CD4-positive, alpha-beta memory T cell (primary cell): Measurements from ENCODE around the gene CTBP2. TPM values are rescaled to one million over a fixed set of nuclear protein-coding genes. Genes with fewer than 3 reads are reported as not detected.
A peak's percentile ranks its signal among the peaks of the same experiment; 100 is the strongest.

Source experiments
- CTCF ChIA-PET: fragments of 350-600 bp; sonication (Branson Sonifier 250); formaldehyde crosslinking; loops from one replicate; lab custom pipeline; 2021; ENCODE audit warnings: inconsistent platforms; ENCODE audit not compliant: partially characterized antibody; lab: Charles Lee
- POLR2A ChIA-PET: fragments of 350-600 bp; sonication (Branson Sonifier 250); formaldehyde crosslinking; loops from one replicate; lab custom pipeline; 2021; ENCODE audit not compliant: partially characterized antibody; lab: Charles Lee
- DNase-seq, 5 donors: peaks; one replicate each; pipeline versions ENCODE4 v3.0.0 to v3.0.0-alpha.2; 2020 to 2022; ENCODE audit warnings: mixed read lengths in 1 of 5
- H3K27ac ChIP-seq: one replicate; pipeline ENCODE4 v1.7.0; 2013; ENCODE audit warnings: low read depth, low read length
- H3K27me3 ChIP-seq: 2 replicates; pipeline ENCODE4 v1.7.0; 2013; ENCODE audit warnings: mild to moderate bottlenecking, low read length, moderate library complexity; ENCODE audit not compliant: insufficient read depth
- H3K36me3 ChIP-seq: 2 replicates; pipeline ENCODE4 v1.7.0; 2013; ENCODE audit warnings: mild to moderate bottlenecking, low read length, moderate library complexity; ENCODE audit not compliant: insufficient read depth
- H3K4me1 ChIP-seq: 2 replicates; pipeline ENCODE4 v1.7.0; 2013; ENCODE audit warnings: mild to moderate bottlenecking, low read length, moderate library complexity; ENCODE audit not compliant: insufficient read depth
- H3K4me3 ChIP-seq, 2 donors: one replicate each; pipeline ENCODE4 v1.7.0; 2013; ENCODE audit warnings: low read length in 2 of 2, mild to moderate bottlenecking in 1 of 2
- H3K9me3 ChIP-seq, 2 donors: one replicate each; pipeline ENCODE4 v1.7.0; 2013; ENCODE audit warnings: low read length in 2 of 2, control low read depth in 1 of 2; ENCODE audit not compliant: control insufficient read depth in 1 of 2
- H3K27ac Mint-ChIP-seq, 7 donors: one replicate each; pipeline ENCODE4 v1.8.0; 2020 to 2021; ENCODE audit warnings: mixed read lengths in 7 of 7, mild to moderate bottlenecking in 6 of 7, inconsistent platforms in 3 of 7, moderate library complexity in 3 of 7
- H3K27me3 Mint-ChIP-seq, 2 donors: one replicate each; pipeline ENCODE4 v1.8.0; 2020 to 2021; ENCODE audit warnings: mixed read lengths in 2 of 2
- H3K36me3 Mint-ChIP-seq, 2 donors: one replicate each; pipeline ENCODE4 v1.8.0; 2020 to 2021; ENCODE audit warnings: mixed read lengths in 2 of 2, inconsistent platforms in 1 of 2, mild to moderate bottlenecking in 1 of 2
- H3K4me1 Mint-ChIP-seq, 4 donors: one replicate each; pipeline ENCODE4 v1.8.0; 2020 to 2021; ENCODE audit warnings: mixed read lengths in 4 of 4, mild to moderate bottlenecking in 1 of 4
- H3K4me3 Mint-ChIP-seq, 8 donors: one replicate each; pipeline ENCODE4 v1.8.0; 2020 to 2021; ENCODE audit warnings: mixed read lengths in 8 of 8, mild to moderate bottlenecking in 7 of 8, moderate library complexity in 6 of 8, inconsistent platforms in 3 of 8
- H3K9me3 Mint-ChIP-seq, 8 donors: one replicate each; pipeline ENCODE4 v1.8.0; 2020 to 2021; ENCODE audit warnings: mixed read lengths in 8 of 8, mild to moderate bottlenecking in 5 of 8, inconsistent platforms in 3 of 8, moderate library complexity in 1 of 8
- intact Hi-C: fragments of 100-400 bp; cut with micrococcal nuclease; formaldehyde crosslinking; loops from one replicate; pipeline ENCODE4 v1.15.1; 2023
- microRNA-seq: library from miRNA; unstranded; fragments of <30 nt; microRNA quantifications from one replicate; pipeline ENCODE4 v1.2.0, GENCODE V29; 2021; ENCODE audit warnings: borderline replicate concordance, borderline number of aligned reads, borderline microRNAs expressed, mixed read lengths
- polyA plus RNA-seq, 2 donors: library from polyadenylated mRNA; unstranded; fragments of 300-500 nt; fragmentation: Illumina TruSeq; gene quantifications; one replicate each; pipeline ENCODE4 v1.2.3, GENCODE V29; 2021
- total RNA-seq, 2 experiments: library from RNA; stranded (reverse); gene quantifications; one replicate each; pipeline ENCODE4 v1.2.3, GENCODE V29; 2021

CTBP2 gene
- total and polyA plus RNA-seq, 4 experiments from 2014 or later = 0.16 to 0.97 (median 0.61) TPM; not detected in 1

- CTCF ChIA-PET = interaction anchor here (0.6 kb wide), 1 partner anchor 49 kb away, joined by 3 read pairs; no protein-coding TSS in a partner anchor
- Histone ChIP-seq H3K27ac (no peak overlapping the region), H3K4me3 (no peak overlapping the region), H3K9me3 (no peaks in the 10 kb centered on the region), H3K4me1 (peaks cover 20% of the 10 kb centered on the region), H3K27me3 (no peaks in the 10 kb centered on the region), H3K36me3 (no peaks in the 10 kb centered on the region)
- POLR2A ChIA-PET = interaction anchor here (2.4 kb wide), 1 partner anchor 23 kb away, joined by 7 read pairs; no protein-coding TSS in a partner anchor
- DNase-seq = no peak
- Mint-ChIP-seq H3K27me3 (no peaks in the 10 kb centered on the region), H3K9me3 (no peaks in the 10 kb centered on the region), H3K36me3 (peaks cover 13 to 20% of the 10 kb centered on the region in 2 donors), H3K4me1 (peaks cover 54 to 78% (median 59%) of the 10 kb centered on the region in 4 donors), H3K27ac (peak overlapping the region in 1 of 7 donors; percentile 22), H3K4me3 (no peak overlapping the region)
- intact Hi-C loops = no loop called here
Observed at GRCh38 chr10:124939290-124939689, 221.1 kb downstream of the CTBP2 start.

DNA sequence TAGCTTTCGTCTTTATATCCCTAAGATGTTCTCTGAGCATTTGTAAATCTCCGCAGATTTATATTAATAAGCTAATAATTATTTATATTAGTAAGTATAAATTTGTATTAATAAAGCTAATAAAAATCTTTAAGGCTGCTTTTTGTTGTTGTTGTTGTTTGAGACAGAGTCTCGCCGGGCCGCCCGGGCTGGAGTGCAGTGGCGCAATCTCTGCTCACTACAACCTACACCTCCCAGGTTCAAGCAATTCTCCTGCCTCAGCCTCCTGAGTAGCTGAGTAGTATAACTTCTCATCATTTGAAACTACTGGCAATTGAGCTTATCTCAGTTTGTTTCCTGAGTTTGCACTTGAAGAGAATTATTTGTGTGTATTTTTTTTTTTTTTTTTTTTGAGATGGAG lies 223.6 kb downstream of the CTBP2 start:
- POLR2A ChIA-PET = no interaction called here

GRCh38 chr10:124935946-124936345 lies 224.4 kb downstream of the CTBP2 start:
- no peaks in the 10 kb centered on the region for H3K27me3 ChIP-seq
- POLR2A ChIA-PET = no interaction called here
- no peaks in the 10 kb centered on the region for H3K36me3 ChIP-seq
- no peak for DNase-seq
- no peak overlapping the region for H3K4me3 ChIP-seq
- no peak overlapping the region for H3K27ac ChIP-seq
- CTCF ChIA-PET = no interaction called here
- peak overlapping the region in 6 of 8 donors; percentile 5 to 44 (median 30) for H3K4me3 Mint-ChIP-seq
- no peaks in the 10 kb centered on the region for H3K27me3 Mint-ChIP-seq
- H3K36me3 Mint-ChIP-seq = peaks cover 9 to 12% of the 10 kb centered on the region in 2 donors
- H3K4me1 Mint-ChIP-seq = peaks cover 40 to 74% (median 49%) of the 10 kb centered on the region in 4 donors
- peaks cover 14% of the 10 kb centered on the region for H3K4me1 ChIP-seq
- H3K27ac Mint-ChIP-seq = peak overlapping the region in 6 of 7 donors; percentile 0 to 61 (median 12)
- H3K9me3 Mint-ChIP-seq = peaks cover 0 to 3% (median 0%) of the 10 kb centered on the region in 8 donors
- H3K9me3 ChIP-seq = no peaks in the 10 kb centered on the region
- intact Hi-C loops = no loop called here

More for the DNA sequence above, 223.6 kb downstream of the CTBP2 start:
- H3K4me3 Mint-ChIP-seq = no peak overlapping the region
- Histone ChIP-seq H3K27ac (no peak overlapping the region), H3K4me3 (no peak overlapping the region), H3K27me3 (no peaks in the 10 kb centered on the region), H3K36me3 (no peaks in the 10 kb centered on the region), H3K9me3 (no peaks in the 10 kb centered on the region), H3K4me1 (peaks cover 14% of the 10 kb centered on the region)
- no peak overlapping the region for H3K27ac Mint-ChIP-seq
- H3K4me1 Mint-ChIP-seq = peaks cover 42 to 75% (median 51%) of the 10 kb centered on the region in 4 donors
- H3K9me3 Mint-ChIP-seq = peaks cover 0 to 1% (median 0%) of the 10 kb centered on the region in 8 donors
- intact Hi-C loops = no loop called here
- H3K27me3 Mint-ChIP-seq = no peaks in the 10 kb centered on the region
- peaks cover 7 to 9% of the 10 kb centered on the region in 2 donors for H3K36me3 Mint-ChIP-seq
- DNase-seq = no peak
- CTCF ChIA-PET = interaction anchor here (1.3 kb wide), 1 partner anchor 56 kb away, joined by 3 read pairs; no protein-coding TSS in a partner anchor

Small RNA genes within 50 kb of the gene (microRNA-seq; reads per million reads assigned to microRNA genes)
- gene MIR4296 = not detected

Other genes starting within 250 kb of the CTBP2 start
- gene ZRANB1, start 218.4 kb downstream of the CTBP2 start, total RNA-seq = 10 to 100 TPM; 23.6 to 23.8 TPM
- gene ZRANB1, start 218.4 kb downstream of the CTBP2 start, polyA plus RNA-seq = 1 to 10 TPM; 6.2 to 9.2 TPM